ENCODE measurements around the gene PCDHA3.
A peak's percentile ranks its signal among the peaks of the same experiment; 100 is the strongest.
"Not testable (repeated sequence)": the region's sequence is repeated elsewhere in the genome, so short reads cannot be mapped to it uniquely, and the experiment has no call there.

The PCDHA3 gene

GRCh38 chr5:140791089-140791488 is 9.8 kb upstream of the PCDHA3 start:
- Histone ChIP-seq H3K9me3 (replicated peaks; ENCODE audit: insufficient read depth, low read length) (no peaks in the 10 kb centered on the region), H3K4me3 (ENCODE audit: low read length) (no peak overlapping the region), H3K27me3 (replicated peaks; ENCODE audit: insufficient read depth, low read length) (no peaks in the 10 kb centered on the region), H3K9me2 (replicated peaks; ENCODE audit: insufficient read depth, low read length) (no peaks in the 10 kb centered on the region), H3K27ac (ENCODE audit: low read length) (no peak overlapping the region), H3K79me2 (ENCODE audit: low read length) (no peaks in the 10 kb centered on the region), H3K9ac (ENCODE audit: low read length) (no peak overlapping the region), H3K4me2 (ENCODE audit: low read depth, low read length) (no peak overlapping the region), H3K4me1 (ENCODE audit: low read length) (no peaks in the 10 kb centered on the region), H4K20me1 (ENCODE audit: insufficient read depth, low read length) (no peaks in the 10 kb centered on the region), H2AFZ (ENCODE audit: low read length) (no peak overlapping the region), H3F3A (ENCODE audit: insufficient read depth, low read length) (no peaks in the 10 kb centered on the region), H3K36me3 (replicated peaks; ENCODE audit: insufficient read depth, low read length) (no peaks in the 10 kb centered on the region)
- TF ChIP-seq EZH2 (optimal IDR thresholded peaks at IDR 0.05; ENCODE audit: low read depth, low read length): no peak
- TF ChIP-seq EZH2phosphoT487 (IDR thresholded peaks at IDR 0.05; ENCODE audit: low read length): no peak
- TF ChIP-seq, protein P1, sequence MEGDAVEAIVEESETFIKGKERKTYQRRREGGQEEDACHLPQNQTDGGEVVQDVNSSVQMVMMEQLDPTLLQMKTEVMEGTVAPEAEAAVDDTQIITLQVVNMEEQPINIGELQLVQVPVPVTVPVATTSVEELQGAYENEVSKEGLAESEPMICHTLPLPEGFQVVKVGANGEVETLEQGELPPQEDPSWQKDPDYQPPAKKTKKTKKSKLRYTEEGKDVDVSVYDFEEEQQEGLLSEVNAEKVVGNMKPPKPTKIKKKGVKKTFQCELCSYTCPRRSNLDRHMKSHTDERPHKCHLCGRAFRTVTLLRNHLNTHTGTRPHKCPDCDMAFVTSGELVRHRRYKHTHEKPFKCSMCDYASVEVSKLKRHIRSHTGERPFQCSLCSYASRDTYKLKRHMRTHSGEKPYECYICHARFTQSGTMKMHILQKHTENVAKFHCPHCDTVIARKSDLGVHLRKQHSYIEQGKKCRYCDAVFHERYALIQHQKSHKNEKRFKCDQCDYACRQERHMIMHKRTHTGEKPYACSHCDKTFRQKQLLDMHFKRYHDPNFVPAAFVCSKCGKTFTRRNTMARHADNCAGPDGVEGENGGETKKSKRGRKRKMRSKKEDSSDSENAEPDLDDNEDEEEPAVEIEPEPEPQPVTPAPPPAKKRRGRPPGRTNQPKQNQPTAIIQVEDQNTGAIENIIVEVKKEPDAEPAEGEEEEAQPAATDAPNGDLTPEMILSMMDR (IDR thresholded peaks at IDR 0.05; ENCODE audit: low read length): no peak
- no peak for DNase-seq

DNA sequence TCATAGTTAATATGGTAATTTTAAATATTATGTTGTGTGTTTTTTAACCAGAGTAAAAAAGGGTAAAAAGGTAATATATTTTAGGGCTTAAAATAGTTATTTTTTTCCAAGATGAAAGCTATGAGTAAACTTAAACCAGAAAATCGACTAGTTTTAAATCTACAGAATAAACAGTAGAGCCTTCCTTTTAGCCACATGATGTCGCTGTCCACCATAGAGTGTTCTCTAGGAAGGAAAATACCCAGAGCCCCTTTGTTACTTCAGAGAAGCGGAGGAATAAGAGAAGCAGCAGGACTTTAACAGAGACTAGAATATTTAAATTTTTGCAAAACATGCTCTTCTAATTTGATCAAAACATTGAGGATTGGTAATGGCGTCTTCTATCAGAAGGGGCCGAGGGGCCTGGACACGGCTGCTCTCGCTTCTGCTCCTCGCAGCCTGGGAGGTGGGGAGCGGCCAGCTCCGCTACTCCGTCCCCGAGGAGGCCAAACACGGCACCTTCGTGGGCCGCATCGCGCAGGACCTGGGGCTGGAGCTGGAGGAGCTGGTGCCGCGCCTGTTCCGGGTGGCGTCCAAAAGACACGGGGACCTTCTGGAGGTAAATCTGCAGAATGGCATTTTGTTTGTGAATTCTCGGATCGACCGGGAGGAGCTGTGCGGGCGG is 6.1 kb upstream of the PCDHA3 start, which contains the start of gene PCDHA2:
Gene PCDHA2 (plus strand): TSS at position 258 of the 664 bp plus-strand sequence.
- H2AFZ ChIP-seq (ENCODE audit: low read length): peak within 1 kb of the TSS; percentile 67
- H3K4me3 ChIP-seq (ENCODE audit: low read length): peak within 1 kb of the TSS; percentile 58
- no peaks in the 10 kb centered on the region for H3F3A ChIP-seq (ENCODE audit: insufficient read depth, low read length)
- TF ChIP-seq, protein P1 (IDR thresholded peaks at IDR 0.05; ENCODE audit: low read length): peak; percentile 53
- no peak for TF ChIP-seq EZH2 (optimal IDR thresholded peaks at IDR 0.05; ENCODE audit: low read depth, low read length)
- peak within 1 kb of the TSS; percentile 50 for H3K4me2 ChIP-seq (ENCODE audit: low read depth, low read length)
- no peak within 1 kb of the TSS for H3K9ac ChIP-seq (ENCODE audit: low read length)
- DNase-seq: peak; percentile 54
- no peaks in the 10 kb centered on the region for H3K9me3 ChIP-seq (replicated peaks; ENCODE audit: insufficient read depth, low read length)
- no peaks in the 10 kb centered on the region for H3K9me2 ChIP-seq (replicated peaks; ENCODE audit: insufficient read depth, low read length)
- no peaks in the 10 kb centered on the region for H4K20me1 ChIP-seq (ENCODE audit: insufficient read depth, low read length)
- H3K36me3 ChIP-seq (replicated peaks; ENCODE audit: insufficient read depth, low read length): no peaks in the 10 kb centered on the region
- no peak within 1 kb of the TSS for H3K27ac ChIP-seq (ENCODE audit: low read length)
- H3K79me2 ChIP-seq (ENCODE audit: low read length): no peaks in the 10 kb centered on the region
- H3K4me1 ChIP-seq (ENCODE audit: low read length): no peaks in the 10 kb centered on the region
- H3K27me3 ChIP-seq (replicated peaks; ENCODE audit: insufficient read depth, low read length): no peaks in the 10 kb centered on the region

DNA sequence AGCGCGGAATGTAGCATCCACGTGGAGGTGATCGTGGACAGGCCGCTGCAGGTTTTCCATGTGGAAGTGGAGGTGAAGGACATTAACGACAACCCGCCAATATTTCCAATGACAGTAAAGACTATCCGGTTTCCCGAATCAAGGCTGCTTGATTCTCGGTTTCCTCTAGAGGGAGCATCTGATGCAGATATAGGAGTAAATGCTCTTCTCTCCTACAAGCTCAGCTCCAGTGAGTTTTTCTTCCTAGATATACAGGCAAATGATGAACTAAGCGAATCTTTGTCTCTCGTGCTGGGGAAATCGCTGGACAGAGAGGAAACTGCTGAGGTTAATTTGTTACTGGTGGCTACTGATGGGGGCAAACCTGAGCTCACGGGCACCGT is 5.6 kb upstream of the PCDHA3 start:
- no peak overlapping the region for H3K27ac ChIP-seq (ENCODE audit: low read length)
- no peak overlapping the region for H3K9ac ChIP-seq (ENCODE audit: low read length)
- DNase-seq: peak; percentile 25
- no peaks in the 10 kb centered on the region for H3K27me3 ChIP-seq (replicated peaks; ENCODE audit: insufficient read depth, low read length)
- H3K79me2 ChIP-seq (ENCODE audit: low read length): no peaks in the 10 kb centered on the region
- no peaks in the 10 kb centered on the region for H4K20me1 ChIP-seq (ENCODE audit: insufficient read depth, low read length)
- H3K4me3 ChIP-seq (ENCODE audit: low read length): peak overlapping the region; percentile 58
- no peaks in the 10 kb centered on the region for H3K9me3 ChIP-seq (replicated peaks; ENCODE audit: insufficient read depth, low read length)
- peak overlapping the region; percentile 50 for H3K4me2 ChIP-seq (ENCODE audit: low read depth, low read length)
- H2AFZ ChIP-seq (ENCODE audit: low read length): peak overlapping the region; percentile 67
- no peaks in the 10 kb centered on the region for H3K9me2 ChIP-seq (replicated peaks; ENCODE audit: insufficient read depth, low read length)
- H3F3A ChIP-seq (ENCODE audit: insufficient read depth, low read length): no peaks in the 10 kb centered on the region
- H3K36me3 ChIP-seq (replicated peaks; ENCODE audit: insufficient read depth, low read length): no peaks in the 10 kb centered on the region
- TF ChIP-seq EZH2phosphoT487 (IDR thresholded peaks at IDR 0.05; ENCODE audit: low read length): no peak
- TF ChIP-seq EZH2 (optimal IDR thresholded peaks at IDR 0.05; ENCODE audit: low read depth, low read length): no peak
- TF ChIP-seq, protein P1 (IDR thresholded peaks at IDR 0.05; ENCODE audit: low read length): peak; percentile 39
- H3K4me1 ChIP-seq (ENCODE audit: low read length): no peaks in the 10 kb centered on the region

DNA sequence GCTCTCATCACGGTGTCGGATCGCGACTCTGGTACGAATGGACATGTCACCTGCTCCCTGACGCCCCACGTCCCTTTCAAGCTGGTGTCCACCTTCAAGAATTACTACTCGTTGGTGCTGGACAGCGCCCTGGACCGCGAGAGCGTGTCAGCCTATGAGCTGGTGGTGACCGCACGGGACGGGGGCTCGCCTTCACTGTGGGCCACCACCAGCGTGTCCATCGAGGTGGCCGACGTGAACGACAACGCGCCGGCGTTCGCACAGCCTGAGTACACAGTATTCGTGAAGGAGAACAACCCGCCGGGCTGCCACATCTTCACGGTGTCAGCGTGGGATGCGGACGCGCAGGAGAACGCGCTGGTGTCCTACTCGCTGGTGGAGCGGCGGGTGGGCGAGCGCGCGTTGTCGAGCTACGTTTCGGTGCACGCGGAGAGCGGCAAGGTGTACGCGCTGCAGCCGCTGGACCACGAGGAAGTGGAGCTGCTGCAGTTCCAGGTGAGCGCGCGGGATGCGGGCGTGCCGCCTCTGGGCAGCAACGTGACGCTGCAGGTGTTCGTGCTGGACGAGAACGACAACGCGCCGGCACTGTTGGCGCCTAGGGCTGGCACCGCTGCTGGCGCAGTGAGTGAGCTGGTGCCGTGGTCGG is 4.7 kb upstream of the PCDHA3 start:
- not testable (repeated sequence) for H4K20me1 ChIP-seq (ENCODE audit: insufficient read depth, low read length); H3K4me2 ChIP-seq (ENCODE audit: low read depth, low read length); H2AFZ ChIP-seq (ENCODE audit: low read length); H3K27me3 ChIP-seq (replicated peaks; ENCODE audit: insufficient read depth, low read length); H3K27ac ChIP-seq (ENCODE audit: low read length); H3K36me3 ChIP-seq (replicated peaks; ENCODE audit: insufficient read depth, low read length); H3K4me1 ChIP-seq (ENCODE audit: low read length); H3K4me3 ChIP-seq (ENCODE audit: low read length); H3K9me3 ChIP-seq (replicated peaks; ENCODE audit: insufficient read depth, low read length); DNase-seq; H3K79me2 ChIP-seq (ENCODE audit: low read length); H3K9ac ChIP-seq (ENCODE audit: low read length); H3K9me2 ChIP-seq (replicated peaks; ENCODE audit: insufficient read depth, low read length); H3F3A ChIP-seq (ENCODE audit: insufficient read depth, low read length)

All from MM.1S (cell line).